Measurements from ENCODE around the gene EGR2.

DNA sequence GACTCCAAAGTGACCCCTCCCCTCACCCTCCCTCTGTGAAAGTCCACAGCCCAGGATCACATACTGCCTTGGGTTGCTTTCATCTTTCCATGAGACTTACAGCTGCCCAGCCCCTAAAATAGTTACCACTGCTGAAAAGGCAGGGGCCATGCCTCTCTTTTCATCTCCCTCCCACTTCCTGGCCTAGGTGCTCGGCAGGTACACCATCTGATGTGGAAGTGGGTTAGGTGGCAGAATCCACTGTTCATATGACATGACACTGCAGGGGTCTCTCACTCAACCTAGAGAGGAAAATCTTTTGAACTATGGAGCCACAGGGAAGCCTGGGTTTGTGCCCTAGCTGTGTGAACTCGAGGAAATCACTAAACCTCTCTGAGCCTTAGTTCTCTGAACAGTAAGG lies 50.4 kb downstream of the EGR2 start:
- TF ChIP-seq ZFP3 (CRISPR knock-in tag; IDR thresholded peaks at IDR 0.05) (no peak), ESRRG (CRISPR knock-in tag; IDR thresholded peaks at IDR 0.05) (no peak), TCF4 (CRISPR knock-in tag; IDR thresholded peaks at IDR 0.05; ENCODE audit: borderline replicate concordance) (no peak), ZFP30 (CRISPR knock-in tag; IDR thresholded peaks at IDR 0.05) (no peak), ZNF565 (CRISPR knock-in tag; conservative IDR thresholded peaks at IDR 0.05; ENCODE audit: low read depth) (no peak)
- TF ChIP-seq, protein P1, sequence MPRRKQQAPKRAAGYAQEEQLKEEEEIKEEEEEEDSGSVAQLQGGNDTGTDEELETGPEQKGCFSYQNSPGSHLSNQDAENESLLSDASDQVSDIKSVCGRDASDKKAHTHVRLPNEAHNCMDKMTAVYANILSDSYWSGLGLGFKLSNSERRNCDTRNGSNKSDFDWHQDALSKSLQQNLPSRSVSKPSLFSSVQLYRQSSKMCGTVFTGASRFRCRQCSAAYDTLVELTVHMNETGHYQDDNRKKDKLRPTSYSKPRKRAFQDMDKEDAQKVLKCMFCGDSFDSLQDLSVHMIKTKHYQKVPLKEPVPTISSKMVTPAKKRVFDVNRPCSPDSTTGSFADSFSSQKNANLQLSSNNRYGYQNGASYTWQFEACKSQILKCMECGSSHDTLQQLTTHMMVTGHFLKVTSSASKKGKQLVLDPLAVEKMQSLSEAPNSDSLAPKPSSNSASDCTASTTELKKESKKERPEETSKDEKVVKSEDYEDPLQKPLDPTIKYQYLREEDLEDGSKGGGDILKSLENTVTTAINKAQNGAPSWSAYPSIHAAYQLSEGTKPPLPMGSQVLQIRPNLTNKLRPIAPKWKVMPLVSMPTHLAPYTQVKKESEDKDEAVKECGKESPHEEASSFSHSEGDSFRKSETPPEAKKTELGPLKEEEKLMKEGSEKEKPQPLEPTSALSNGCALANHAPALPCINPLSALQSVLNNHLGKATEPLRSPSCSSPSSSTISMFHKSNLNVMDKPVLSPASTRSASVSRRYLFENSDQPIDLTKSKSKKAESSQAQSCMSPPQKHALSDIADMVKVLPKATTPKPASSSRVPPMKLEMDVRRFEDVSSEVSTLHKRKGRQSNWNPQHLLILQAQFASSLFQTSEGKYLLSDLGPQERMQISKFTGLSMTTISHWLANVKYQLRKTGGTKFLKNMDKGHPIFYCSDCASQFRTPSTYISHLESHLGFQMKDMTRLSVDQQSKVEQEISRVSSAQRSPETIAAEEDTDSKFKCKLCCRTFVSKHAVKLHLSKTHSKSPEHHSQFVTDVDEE (CRISPR knock-in tag; IDR thresholded peaks at IDR 0.05): no peak

All from SK-N-SH treated with all-trans-retinoic acid at 6 μM for 48 hours (cell line).